Measurements from ENCODE around the gene TRIM29.

The TRIM29 gene

DNA sequence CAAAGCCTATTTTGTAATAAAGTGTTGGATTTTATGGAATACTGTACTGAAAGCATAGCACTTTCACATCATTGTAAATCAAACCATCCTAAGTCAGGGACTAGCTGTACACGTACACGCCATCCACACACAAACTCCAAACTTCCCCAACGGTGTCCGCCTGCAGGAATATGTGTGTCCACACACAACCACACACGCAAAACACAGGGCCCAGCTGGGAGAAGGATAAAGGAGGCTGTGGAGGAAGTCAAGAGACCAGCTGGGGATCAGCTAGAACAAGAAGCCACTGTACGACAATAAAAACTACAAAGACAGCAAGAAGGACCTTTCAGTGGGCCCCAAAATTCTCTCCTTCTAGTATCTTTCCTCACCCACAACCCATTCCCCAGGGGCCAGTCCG is 1.6 kb downstream of the TRIM29 start:
- DNase-seq, result no peak

DNA sequence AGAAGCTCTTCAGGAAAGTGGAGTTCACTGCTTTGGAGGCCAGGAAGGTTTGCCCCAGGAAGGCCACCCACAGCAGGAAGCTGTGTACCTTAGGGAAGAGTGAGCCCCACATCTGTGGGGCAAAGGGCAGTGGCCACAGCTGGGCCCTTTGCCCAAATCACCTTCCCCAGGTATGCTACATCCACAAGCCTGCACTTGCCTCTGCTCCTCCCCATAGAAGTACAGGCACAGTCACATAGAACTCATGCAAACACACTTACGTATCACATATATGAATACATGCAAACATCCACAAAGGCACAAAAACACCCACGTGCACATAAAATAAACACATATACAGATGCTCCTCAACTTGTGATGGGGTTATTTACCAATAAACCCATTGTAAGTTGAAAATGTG is 2.1 kb downstream of the TRIM29 start:
- no peak for DNase-seq

DNA sequence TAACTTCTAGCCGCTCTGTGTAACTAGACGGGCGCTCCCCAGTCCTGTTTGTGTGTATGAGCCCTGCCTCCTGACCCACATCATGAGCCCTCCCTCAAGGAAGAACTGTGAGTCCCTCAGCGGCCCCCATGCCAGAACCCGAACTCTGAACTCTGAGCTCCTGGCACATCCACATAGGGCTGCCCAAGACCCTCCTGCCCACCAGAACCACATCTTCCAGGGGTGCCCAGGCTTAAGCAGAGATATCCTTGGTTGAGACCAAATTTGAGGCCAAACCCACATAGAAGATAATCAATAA is 3.0 kb downstream of the TRIM29 start:
- DNase-seq, result no peak

DNA sequence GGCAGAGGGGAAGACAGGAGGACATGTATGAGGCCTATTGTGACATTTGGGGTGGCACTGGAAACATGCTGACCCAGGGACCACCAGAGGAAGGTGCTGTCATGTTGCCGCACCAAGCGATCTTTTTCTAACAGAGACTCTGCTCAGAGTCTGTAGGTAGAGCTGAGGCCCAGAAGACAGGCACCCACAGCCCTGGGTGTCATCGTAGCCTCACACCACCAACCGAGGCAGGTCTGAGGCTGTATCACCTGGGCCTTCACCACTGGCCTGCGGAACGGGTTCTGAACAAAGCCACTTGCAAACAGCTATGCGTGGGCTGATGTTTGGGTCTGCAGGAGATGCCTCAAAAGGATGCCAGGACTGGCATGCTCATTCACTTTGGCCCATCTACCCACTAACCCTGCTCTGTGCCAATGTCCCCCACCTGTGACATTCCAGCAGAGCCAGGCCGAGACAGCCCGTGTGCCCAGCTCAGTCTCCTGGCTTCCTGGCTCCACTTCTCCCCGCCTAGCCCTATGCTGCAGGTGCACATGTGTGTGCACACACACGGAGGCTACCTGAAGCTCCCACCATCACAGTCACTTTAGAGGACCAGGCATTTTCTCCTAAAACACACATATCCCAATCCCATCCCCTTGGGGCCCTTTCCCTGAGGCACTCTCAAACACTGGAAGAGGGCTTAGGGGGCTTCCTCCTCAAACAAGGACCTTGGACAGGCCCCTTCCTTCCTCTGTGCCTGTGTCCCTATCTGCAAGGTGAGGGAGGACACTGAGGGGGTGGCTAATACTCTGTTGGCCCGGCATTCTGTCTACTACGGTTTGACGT is 3.6 kb downstream of the TRIM29 start:
- DNase-seq, result no peak

DNA sequence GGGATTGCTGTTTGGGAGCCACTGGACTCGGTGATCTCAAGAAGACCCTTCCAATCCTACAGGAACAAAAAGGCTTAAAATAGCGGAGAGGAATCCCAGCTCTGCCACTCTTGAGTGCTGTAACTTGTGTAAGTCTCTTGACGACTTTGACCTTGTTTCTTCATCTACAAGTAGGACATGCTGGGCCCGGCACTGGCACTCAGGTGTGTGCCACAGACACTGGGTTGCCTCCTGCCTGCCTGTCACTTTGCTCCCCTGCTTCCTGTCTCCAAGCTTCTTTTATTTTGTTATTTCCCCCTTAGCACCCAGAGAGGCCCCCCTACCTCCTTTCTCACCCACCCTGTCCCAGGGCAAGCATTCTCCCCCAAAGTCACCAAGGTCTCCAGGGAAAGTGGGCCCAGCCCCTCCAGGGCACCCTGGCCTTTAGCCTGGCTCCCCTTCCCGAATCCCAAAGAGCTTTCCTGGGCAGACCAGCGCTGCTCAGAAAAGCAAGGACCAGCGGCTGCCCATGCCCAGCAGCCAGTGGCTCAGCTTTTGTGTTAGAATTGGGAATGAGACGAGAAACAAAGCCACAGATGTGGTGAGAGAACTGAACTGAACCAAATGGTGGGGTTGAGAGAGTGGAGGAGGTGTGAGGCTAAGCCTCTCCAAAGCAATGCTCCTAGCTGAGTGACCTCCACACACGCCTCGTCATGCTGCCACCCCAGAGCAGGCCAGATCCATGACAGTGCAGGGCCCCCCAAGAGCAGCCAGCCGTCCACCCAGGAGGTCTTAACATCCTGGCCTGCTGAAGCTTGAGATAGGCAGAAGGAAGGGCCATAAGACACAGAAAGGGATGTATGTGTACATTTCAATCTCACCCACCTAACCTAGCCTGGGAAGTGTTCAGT is 4.5 kb downstream of the TRIM29 start:
- DNase-seq, result no peak

DNA sequence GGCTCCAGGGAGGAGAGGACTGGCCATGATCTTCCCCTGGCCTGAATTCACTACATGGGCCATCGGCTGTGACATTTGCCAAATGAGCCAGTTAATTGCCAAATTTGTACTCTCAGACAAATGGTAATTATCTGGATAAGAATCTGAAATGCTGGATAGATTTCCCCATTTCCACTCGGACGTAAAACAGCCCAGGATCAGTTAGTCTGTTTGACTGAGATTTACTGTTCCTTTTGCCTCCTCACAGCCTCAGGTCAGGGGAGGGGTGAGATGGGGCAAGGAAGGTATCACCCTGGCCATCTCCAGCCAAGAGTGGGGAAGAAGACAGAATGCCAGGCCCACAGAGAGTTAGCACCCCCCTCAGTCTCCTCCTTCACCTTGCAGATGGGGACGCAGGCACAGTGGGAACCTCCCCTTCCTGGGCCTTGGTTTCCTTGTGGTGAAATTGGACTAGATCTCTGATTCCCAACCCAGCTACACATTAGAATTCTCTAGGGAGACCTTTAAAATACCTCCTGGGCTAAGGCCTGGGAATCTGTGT is 5.2 kb downstream of the TRIM29 start:
- no peak for DNase-seq

DNA sequence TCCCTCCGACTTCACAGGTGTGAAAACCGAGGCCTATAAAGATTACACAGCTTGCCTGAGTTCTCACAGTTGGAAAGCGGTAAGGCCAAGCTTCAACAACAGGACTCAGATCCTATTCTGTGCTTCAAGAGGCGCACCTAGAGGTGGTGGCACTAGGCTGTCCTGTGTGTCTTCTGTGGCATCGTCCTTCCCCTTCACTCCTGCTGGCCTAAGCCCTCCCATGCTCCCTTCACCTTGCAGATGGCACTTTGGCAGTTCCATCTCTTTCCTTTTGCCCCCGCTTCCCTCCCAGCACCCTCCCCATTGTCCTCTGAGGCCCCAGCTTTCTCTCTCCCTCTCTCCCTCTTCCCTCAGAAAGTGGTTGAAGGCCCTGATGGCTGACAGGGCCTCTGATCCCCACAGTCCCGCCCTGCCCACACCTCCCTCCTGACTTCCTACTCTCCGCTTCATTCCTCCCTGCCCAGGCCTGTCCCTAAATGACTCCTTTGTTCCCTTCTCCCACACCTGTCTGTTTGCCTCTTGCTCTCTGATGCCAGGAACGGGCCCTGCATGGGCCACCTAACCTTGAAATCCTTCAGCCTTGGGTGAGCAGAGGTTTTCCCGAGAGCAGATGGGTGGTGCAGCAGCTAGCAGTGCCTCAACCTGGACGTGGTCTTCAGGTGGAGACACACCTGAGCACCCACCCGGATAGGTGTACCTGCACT is 5.8 kb downstream of the TRIM29 start:
- no peak for DNase-seq

DNA sequence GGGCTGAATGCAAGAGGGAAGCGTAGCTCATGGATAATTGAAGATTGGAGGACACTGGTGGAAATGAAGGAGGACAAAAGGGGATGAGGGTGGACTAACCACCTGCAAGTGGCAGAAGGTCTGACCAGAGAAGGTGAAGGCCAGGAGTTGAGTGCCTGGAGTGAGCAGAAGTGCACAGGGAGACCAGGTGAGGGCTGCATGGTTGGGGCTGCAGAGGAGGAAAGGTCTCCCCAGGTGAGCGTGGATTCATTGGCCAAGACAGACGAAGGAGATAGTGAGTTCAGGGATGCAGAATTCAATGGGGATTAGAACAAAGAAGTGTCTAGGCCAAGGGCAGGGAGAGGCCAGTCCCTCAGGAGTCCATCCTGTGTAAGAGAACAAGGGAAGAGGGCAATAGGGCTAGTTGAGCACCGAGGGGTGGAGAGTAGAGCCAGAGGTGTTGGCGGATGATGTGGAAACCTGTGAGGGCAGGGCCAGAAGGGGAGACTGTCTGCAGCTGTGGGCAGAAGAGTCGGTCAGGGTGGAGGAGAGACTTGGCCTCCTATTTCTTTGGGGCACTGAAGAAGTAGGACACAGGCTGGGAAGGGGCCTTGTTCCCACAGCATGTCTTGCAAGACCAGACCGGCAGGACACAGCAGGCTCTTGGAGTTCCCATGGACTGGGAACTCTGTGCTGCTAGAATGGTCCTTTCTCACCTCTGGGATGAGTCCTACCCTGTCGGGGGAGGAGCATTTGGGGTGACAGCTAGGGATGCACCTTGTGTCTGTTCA is 6.7 kb downstream of the TRIM29 start:
- DNase-seq, result no peak

DNA sequence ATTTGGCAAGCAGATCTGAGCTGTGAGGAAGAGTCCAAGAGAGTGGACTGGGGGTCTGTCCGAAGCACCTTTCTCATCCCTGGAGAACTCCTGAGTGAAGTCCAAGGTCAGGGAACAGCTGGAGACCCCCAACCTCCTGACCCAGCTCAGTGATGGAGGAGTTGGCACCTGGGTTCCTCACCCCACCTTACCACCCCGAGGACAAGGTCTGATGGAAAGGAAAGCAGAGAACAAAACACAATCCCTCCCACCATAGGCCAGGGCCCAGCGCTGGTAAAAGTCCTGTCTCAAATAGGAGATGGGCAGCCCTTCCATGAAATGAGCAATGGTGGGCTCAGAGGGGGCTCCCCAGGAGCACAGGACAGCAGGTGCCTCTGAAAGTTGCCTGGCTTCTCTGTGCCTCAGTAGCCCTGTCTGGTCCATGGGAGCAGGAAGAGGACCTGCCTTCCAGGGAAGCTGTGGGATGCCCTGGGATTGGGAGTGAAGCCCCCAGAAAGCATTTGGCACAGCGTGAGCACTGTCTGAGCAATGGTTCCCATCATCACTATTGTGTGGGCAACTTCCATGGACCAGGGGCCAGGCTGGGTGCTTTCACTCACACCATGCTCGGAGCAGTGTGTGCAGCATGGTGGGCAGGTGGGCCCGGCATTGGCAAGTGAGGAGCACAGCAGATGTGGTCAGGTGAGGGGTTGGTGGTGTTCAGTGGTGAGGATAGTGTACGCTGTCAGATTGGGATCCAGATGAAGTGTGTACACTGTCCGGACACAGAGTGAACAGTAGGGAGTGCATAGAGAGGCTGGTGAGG is 7.5 kb downstream of the TRIM29 start:
- DNase-seq, result no peak

DNA sequence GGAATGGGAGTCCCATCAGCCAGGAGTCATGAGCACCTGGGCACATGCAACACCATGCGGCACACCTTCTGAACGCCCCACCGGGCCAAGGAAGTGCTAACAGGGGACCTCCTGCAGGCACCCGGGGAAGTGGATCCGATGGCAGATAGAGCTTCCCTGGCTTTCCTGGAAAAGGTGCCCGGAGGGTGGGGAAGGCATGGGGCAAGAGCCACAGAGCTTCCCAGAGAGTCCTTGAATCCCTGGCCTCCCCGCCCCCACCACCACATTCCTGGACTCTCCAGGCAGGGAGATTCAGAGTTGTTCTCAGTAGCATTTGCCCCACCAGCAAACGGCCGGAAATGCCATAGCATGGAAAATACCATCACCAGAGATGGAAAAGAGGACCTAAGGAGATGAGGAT is 8.3 kb downstream of the TRIM29 start:
- DNase-seq, result no peak

DNA sequence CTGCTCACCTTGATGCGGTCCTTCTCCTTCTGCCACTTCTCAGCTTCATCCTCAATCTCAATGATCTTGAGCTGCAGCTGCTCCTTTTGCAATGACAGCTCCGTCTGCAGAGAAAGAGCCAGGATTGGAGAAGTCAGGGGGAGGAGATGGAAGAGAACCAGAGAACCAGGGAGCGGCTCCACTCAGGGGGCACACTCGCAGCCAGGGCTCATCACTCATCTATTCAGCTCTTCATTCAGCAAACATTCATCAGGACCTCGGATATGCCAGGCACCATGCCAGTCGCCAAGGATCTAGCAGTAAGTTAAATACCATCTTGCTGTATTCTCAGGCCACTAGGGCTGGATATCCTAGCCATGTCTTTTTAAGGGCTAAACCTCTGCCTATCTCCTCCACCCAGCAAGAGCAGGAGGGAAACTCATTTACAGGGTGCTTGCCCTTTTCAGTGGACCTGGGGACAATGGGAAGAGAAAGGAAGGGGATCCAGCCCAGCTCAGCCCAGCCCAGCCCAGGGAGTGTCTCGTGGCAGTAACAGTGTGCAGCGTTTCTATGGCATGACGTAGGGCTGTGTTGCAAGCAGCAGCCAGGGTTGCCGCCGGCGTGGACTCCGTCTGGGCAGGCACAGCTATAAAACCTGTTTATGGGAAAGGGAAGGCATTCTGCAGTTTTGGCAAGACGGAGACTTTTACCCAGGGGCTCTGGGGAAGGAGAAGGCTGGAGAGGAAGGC is 9.4 kb downstream of the TRIM29 start:
- no peak for DNase-seq

DNA sequence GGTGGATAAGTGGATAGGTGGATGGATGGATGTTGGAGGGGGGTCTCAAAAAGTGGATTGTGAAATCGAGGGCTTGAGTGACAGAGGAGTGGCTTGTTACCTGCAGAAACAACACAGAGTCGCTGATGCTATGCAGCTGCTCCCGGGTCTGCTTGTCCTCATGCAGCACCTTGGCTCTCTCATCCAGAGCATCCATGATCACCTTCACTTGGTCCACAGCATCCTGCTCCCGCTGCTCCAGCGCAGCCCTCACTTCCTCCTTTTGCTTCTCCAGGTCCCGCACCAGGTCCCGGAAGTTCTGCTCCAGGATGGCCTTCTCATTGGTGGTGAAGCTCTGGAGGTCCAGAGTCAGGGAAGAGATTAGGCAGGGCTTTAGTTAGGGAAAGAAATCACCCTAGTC is 10.7 kb downstream of the TRIM29 start:
- DNase-seq, result no peak

DNA sequence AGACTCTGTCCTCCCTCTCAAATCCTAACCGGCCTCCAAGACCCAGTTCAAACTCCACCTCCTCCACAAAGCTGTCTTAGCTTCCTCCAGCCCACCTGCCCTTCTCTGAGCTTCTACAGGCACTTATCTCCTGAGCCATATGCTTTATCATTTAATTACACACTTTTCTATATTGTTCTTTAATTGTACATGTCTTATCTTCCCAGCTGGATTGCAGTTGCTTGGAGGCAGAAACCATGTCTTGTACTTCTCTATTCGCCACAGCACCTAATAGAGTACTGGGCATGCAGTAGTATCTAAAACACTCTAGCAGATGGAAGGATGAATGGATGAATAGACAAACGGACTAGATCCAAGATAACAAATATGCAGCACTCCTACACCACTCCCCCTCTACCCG is 11.3 kb downstream of the TRIM29 start:
- DNase-seq, result no peak

DNA sequence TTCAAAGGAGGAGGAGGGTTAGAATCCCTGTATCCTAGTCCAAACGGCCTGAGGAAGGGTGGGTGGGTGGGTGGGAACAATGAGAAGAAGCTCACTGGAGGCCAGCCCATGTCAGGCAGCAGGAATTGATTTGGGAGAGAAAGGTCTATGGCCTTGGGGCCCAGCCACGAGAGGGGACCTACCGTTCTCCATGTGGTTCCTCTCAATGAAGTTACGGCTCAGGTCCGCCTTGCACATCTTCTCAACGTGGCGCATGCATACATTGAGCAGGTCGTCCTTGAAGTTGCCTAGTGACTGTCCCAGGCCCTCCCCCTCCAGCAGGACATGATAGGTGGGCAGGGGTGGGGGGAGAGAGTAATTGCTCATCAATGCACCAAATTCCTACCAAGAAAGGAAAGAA is 12.4 kb downstream of the TRIM29 start:
- no peak for DNase-seq

DNA sequence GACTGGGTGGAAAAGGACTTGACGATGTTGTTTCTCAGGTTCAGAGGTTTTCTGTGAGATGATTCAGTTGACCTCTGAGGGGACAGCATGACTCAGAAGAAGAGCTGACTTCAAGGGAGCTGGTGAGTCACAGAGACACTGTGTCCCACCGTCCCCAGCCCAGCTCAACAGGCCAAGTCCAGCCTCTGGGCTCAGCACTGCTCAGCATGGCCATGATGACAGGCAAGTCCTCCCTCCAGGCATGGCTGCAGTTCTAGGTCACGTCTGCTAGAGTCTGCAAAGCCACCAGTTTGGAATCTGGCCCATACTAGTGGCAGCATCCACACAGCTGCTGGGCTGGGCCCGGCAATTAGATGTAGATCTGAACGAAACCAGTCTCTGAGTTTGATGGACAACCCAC is 12.9 kb downstream of the TRIM29 start:
- DNase-seq, result no peak

DNA sequence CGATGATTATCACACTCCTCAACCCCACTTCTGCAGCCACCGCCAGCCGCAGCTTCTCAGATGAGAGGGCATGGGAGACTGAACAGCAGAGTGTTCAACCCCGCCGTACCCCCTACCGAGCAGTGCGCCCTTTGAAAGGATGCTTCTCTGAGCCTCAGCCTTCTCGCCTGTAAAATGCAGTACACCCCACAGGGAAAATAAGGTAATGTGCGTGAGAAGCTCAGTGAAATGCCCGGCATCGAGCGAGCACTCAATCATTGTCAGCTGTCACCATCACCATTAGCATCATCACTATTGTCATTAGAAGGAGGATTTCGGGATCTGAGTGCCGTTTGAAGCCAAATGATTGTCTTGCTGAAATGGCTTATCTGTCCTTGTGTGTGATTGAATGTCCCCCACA is 13.6 kb downstream of the TRIM29 start:
- DNase-seq, result no peak

DNA sequence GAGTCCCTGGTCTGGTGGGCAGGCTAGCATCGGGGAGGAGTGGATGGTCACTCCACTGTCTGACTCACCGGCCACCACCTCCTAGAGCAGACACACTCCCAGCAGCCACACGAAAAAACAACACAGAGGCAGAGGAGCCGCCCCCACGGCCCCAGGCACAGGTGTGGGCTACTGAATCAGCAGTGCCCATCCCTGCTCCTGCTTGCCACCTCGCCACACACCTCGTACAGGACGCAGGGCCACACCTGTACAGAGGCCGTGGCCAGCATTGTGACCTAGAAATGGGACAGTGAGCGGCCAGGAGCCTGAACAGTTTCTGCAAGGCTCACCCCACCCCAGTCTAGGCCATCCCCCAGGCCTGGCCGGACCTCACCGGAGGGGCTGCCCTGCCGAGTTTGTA is 14.0 kb downstream of the TRIM29 start:
- DNase-seq, result no peak

DNA sequence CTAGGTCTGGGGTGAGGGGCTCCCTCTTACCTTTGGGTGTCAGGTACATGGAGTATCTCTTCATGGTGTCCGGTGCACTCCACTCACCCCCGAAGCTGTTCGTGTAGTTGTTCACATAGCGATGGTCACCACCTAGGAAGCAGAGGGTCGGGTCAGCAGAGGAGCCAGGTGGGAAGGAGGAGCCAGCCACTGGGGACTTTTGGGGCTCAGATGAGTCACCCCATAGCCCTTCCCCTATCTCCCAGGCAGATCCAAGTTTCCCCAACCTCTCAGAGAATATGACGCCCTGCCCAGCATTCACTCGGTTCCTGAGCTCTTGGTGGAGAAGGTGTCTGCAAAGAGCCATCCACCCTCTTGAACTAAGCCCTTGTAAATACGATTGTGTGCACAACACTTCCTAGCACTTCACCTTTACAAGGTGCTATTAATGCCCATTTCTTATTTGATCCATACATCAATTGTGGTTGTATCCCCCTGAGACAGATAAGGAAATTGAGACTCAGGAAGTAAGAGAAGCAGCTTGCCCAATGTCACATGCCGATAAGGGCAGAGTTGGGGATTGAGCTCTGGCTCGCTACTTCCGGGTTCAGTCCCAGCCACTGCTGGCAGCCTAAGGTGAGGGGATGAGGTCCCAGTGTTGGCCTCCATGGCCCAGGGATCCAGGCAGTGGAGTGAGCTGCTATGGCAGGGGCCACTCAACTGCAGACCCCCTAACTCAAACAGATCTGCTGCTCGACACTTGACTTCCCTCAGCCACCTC is 14.8 kb downstream of the TRIM29 start:
- no peak for DNase-seq

DNA sequence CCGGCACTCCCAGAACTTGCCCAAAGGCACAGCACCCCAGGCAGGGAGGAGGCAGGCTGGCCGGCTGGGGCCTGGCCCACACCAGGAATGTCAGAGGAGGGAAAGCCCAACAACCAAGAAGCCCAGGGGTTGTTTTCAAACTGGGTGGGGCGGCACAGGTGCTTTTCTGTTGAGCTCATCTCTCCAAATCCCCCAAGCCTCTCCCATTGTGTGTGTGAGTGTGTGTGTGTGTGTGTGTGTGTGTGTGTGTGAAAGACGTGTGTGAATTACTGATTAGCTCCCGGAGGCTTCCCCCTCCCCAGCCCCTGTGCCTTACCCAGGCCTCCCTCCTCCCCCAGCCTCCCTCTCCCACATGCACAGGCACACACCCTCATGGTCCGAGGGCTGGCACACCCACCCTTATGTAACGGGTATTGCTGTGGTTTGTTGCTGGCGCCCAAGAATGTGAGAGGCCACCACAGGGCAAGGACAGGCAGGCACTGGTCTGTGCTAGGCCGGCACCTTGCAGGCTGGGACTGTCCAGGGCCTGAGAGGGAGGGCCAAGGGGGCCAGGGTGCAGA is 15.9 kb downstream of the TRIM29 start:
- no peak for DNase-seq

DNA sequence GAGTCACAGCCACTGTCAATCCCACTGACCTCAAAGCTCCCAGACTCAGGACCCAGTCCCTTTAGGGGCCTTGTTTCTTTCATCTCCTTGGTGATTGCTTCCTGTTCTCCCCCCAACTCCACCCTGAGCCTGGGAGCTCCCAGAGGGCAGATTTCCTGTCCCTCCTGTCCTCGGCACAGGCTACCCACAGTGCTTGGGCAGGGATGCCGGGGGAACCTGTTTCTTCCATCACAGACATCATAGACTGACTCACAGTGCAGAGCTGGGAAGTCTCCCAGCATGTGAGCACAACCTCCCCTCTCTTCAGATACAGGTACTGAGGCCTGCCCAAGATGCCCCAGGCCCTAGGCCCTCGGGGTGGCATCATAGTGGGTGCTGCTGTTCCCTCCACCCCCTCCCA is 16.6 kb downstream of the TRIM29 start:
- DNase-seq, result no peak

Data from activated CD4-positive, alpha-beta T cell treated with anti-CD3 and anti-CD28 coated beads for 4 hours (primary cell).